Nephron progenitor cell (in vitro differentiated cells): Measurements from ENCODE around the gene TFPI.
A peak's percentile ranks its signal among the peaks of the same experiment; 100 is the strongest.

ENCODE experiments used
- DNase-seq: peaks from one replicate; pipeline ENCODE4 v3.0.0; 2021
- H3K27ac Mint-ChIP-seq: 2 replicates; pipeline ENCODE4 v1.8.0; 2021; ENCODE audit warnings: mild to moderate bottlenecking, moderate library complexity, mixed read lengths
- H3K27me3 Mint-ChIP-seq: 2 replicates; pipeline ENCODE4 v1.8.0; 2021; ENCODE audit warnings: mild to moderate bottlenecking, low read depth, mixed read lengths; ENCODE audit not compliant: poor library complexity
- H3K36me3 Mint-ChIP-seq: 2 replicates; pipeline ENCODE4 v1.8.0; 2021; ENCODE audit warnings: low read depth, mixed read lengths
- H3K4me1 Mint-ChIP-seq: 2 replicates; pipeline ENCODE4 v1.8.0; 2021; ENCODE audit warnings: mixed read lengths
- H3K4me3 Mint-ChIP-seq: 2 replicates; pipeline ENCODE4 v1.8.0; 2021; ENCODE audit warnings: mild to moderate bottlenecking, moderate library complexity, mixed read lengths
- H3K9me3 Mint-ChIP-seq: 2 replicates; pipeline ENCODE4 v1.8.0; 2021; ENCODE audit warnings: mild to moderate bottlenecking, moderate library complexity, mixed read lengths
- CTCF ChIP-seq: fragments of 200-600 bp; sonication (generic); IDR thresholded peaks from 2 replicates; pipeline ENCODE4 v1.5.0; 2021; ENCODE audit warnings: antibody characterized with exemption

TFPI gene

GRCh38 chr2:187468262-187468661 lies 86.0 kb downstream of the TFPI start:
- no peak for DNase-seq
- H3K27me3 Mint-ChIP-seq, result no peaks in the 10 kb centered on the region
- H3K36me3 Mint-ChIP-seq, result no peaks in the 10 kb centered on the region
- no peaks in the 10 kb centered on the region for H3K4me1 Mint-ChIP-seq
- no peak for TF ChIP-seq CTCF
- no peak overlapping the region for H3K4me3 Mint-ChIP-seq
- no peak overlapping the region for H3K27ac Mint-ChIP-seq
- H3K9me3 Mint-ChIP-seq, result no peaks in the 10 kb centered on the region

DNA sequence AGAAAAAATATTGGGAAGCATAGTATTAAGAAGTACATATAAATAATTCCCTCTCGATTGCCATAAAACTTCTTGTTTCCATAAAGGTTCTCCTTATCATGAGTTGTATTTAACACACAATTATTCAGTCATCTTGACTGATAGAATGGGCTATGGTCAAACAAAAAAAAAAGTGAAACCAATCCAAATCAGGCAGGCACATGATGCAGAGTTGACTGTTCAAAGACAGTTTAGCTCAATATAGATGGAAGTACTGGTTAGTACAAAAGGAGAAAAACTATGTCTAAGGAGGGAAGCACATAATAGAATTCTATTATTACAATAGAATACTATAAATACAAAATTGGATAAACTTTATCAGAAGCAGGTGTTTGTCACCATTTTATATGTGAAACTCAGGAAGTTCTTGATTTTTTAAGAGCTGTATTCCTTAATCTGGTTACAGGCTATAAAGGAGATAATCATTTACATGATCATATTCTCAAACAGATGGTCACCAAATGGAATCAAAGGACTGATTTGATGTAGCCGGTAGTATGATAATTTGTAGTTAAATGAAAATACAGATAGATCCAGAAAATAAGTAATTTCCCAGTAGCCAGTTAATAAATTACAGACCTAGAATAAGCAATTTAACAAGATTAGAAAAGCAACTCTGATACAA lies 88.0 kb downstream of the TFPI start:
- no peak for TF ChIP-seq CTCF
- H3K36me3 Mint-ChIP-seq, result no peaks in the 10 kb centered on the region
- no peak overlapping the region for H3K27ac Mint-ChIP-seq

GRCh38 chr2:187462839-187463238 lies 91.4 kb downstream of the TFPI start:
- TF ChIP-seq CTCF, result no peak
- Mint-ChIP-seq H3K27ac (no peak overlapping the region), H3K27me3 (peaks cover 4% of the 10 kb centered on the region), H3K9me3 (no peaks in the 10 kb centered on the region), H3K36me3 (no peaks in the 10 kb centered on the region), H3K4me1 (no peaks in the 10 kb centered on the region), H3K4me3 (no peak overlapping the region)
- DNase-seq, result no peak

More for the DNA sequence above, 88.0 kb downstream of the TFPI start:
- DNase-seq, result no peak
- no peaks in the 10 kb centered on the region for H3K9me3 Mint-ChIP-seq
- H3K4me1 Mint-ChIP-seq, result no peaks in the 10 kb centered on the region
- no peak overlapping the region for H3K4me3 Mint-ChIP-seq
- H3K27me3 Mint-ChIP-seq, result peaks cover 4% of the 10 kb centered on the region

GRCh38 chr2:187461294-187462261 lies 92.7 kb downstream of the TFPI start:
- no peaks in the 10 kb centered on the region for H3K36me3 Mint-ChIP-seq
- no peaks in the 10 kb centered on the region for H3K9me3 Mint-ChIP-seq
- no peak for TF ChIP-seq CTCF
- no peak overlapping the region for H3K4me3 Mint-ChIP-seq
- peak overlapping the region; percentile 51 for H3K27ac Mint-ChIP-seq
- no peak for DNase-seq
- no peaks in the 10 kb centered on the region for H3K4me1 Mint-ChIP-seq
- H3K27me3 Mint-ChIP-seq, result peaks cover 4% of the 10 kb centered on the region

DNA sequence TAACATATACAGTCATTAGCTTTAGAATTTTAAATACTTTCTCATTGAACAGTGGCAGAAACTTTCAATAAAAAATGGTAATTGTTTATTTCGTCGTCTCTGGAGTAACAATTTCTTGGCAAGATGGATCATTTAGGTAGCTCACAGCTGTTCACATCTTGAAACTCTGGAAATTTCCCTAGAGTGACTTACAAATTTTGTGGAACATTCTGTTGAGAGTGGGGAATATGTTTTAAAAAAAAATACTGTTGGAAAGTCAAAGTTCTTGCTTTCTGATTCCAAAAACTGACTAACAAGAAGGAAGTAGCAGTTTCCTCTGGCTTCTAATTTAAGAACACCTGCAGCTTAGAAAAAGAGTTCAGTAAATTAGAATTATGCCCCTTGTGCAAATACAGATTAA lies 95.0 kb downstream of the TFPI start:
- Mint-ChIP-seq H3K4me3 (no peak overlapping the region), H3K27ac (no peak overlapping the region), H3K4me1 (no peaks in the 10 kb centered on the region), H3K36me3 (no peaks in the 10 kb centered on the region), H3K27me3 (peaks cover 4% of the 10 kb centered on the region), H3K9me3 (no peaks in the 10 kb centered on the region)
- no peak for DNase-seq
- TF ChIP-seq CTCF, result no peak
